Measurements from ENCODE around the gene OR52B4. TPM values are rescaled to one million over a fixed set of nuclear protein-coding genes. Genes with fewer than 3 reads are reported as not detected.

The OR52B4 gene
- total RNA-seq, 1 donor from 2014 or later: not detected

Other genes starting within 250 kb of the OR52B4 start
- gene TRIM21, start 25.3 kb upstream of the OR52B4 start, total RNA-seq: 10.3 to 14.0 TPM (median 12.3 TPM) in 3 replicates
- gene OR52K2, start 80.9 kb upstream of the OR52B4 start, total RNA-seq: not detected in 3 replicates
- gene OR52K1, start 114.3 kb upstream of the OR52B4 start, total RNA-seq: not detected in 3 replicates
- not detected in 3 replicates for gene OR52M1, start 176.8 kb upstream of the OR52B4 start, total RNA-seq
- not detected in 3 replicates for gene OR52I2, start 213.4 kb upstream of the OR52B4 start, total RNA-seq
- not detected in 3 replicates for gene OR52I1, start 225.7 kb upstream of the OR52B4 start, total RNA-seq
- gene TRIM68, start 239.8 kb upstream of the OR52B4 start, total RNA-seq: 9.7 to 13.5 TPM (median 10.3 TPM) in 3 replicates

Measured in chondrocyte (in vitro differentiated cells).